HG02610 (cell line): ENCODE results near the gene GDPD2.

Experiments
- ATAC-seq: cut with Tn5 transposase; IDR thresholded peaks from one replicate; pipeline ENCODE4 v1.9.1; 2021; ENCODE audit warnings: mild to moderate bottlenecking, moderate library complexity; ENCODE audit not compliant: unreplicated experiment

Gene GDPD2

GRCh38 chrX:70437011-70437410, 13.9 kb downstream of the GDPD2 start:
- no peak for ATAC-seq

DNA sequence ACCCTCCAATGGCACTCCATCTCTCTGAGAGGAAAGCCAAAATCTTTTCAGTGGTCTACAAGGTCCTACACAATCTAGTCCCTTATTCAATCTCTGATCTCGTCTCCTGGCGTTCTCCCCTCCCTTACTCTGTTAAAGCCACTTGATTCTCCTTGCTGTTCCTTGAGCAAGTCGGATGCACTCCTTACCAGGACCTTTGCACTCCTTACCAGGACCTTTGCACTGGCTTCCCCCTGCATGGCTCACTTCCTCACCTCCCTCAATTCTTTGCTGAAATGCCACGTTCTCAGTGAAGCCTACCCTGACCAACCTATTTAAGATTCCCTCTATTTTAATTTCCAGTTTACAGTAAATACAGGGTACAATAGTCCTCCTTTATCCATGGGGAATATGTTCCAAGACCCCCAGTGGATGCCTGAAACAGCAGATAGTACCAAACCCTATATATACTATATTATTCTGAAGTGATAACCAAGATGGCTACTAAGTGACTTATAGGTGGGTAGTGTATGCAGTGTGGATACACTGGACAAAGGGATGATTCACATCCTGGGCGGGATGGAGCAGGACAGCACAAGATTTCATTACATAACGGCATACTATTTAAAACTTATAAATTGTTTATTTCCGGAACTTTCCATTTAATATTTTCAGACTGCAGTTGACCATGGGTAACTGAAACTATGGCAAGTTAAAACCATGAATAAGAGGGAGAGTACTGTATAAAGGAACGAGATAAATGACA, 15.0 kb downstream of the GDPD2 start:
- ATAC-seq = no peak

DNA sequence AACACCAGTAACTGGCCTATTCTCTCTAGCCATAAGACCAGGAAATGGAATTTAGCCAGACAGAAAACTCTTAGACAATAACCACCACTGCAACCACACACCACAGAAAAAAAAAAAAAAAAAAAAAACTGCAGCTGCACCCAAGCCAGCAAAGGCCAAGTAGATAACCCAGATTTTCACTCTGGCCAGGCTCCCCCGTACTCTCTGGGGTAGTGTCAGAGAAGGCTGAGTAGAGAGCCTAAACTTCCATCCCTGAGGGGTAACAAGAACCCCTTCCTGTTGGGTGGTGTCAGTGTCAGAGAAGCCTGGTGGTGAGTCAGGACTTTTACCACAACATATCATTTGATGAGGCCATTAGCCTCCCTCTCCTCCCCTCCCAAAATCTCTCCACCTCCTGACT, 15.9 kb downstream of the GDPD2 start:
- no peak for ATAC-seq

DNA sequence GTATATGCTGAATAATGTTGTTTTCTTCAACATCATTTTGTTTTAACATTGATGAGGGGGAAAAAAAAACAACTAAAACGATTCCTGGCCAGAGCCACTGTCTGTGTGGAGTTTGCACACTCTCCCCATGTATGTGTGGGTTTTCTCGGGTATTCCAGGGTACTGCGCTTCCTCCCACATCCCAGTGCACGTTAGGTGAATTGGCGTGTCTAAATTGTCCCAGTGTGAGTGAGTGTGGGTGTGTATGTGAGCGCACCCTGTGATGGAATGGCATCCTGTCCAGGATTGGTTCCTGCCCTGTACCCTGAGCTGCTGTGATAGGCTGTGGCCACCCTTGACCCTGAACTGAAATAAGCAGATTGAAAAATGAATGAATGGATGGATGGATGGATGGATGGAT, 19.1 kb downstream of the GDPD2 start:
- ATAC-seq = no peak

GRCh38 chrX:70444326-70444945, 21.3 kb downstream of the GDPD2 start, which contains the start of gene DLG3:
Gene DLG3, plus strand, starts transcription at chrX:70444835. Its CDS starts 367 bp downstream, at chrX:70445202.
- ATAC-seq = no peak

DNA sequence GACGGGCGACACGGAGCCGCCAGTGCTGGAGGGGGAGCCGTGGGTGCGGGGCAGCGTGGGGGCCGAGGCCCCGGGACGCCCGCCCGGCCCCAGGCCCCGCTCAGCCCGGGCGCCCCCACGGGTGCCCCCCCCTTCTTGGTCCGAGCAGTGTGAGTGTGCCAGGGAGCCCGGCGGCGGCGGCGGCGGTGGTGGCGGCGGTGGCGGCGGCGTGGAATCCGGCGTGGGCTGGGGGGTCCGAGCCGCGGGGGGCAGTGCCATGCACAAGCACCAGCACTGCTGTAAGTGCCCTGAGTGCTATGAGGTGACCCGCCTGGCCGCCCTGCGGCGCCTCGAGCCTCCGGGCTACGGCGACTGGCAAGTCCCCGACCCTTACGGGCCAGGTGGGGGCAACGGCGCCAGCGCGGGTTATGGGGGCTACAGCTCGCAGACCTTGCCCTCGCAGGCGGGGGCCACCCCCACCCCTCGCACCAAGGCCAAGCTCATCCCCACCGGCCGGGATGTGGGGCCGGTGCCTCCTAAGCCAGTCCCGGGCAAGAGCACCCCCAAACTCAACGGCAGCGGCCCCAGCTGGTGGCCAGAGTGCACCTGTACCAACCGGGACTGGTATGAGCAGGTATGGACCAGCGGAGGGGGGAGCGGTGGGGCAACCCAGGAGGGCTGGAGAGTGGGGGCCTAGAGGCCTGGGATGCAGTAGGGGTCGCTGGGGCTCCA, 22.0 kb downstream of the GDPD2 start:
- no peak for ATAC-seq

GRCh38 chrX:70445951-70446350, 22.8 kb downstream of the GDPD2 start:
- ATAC-seq = no peak

DNA sequence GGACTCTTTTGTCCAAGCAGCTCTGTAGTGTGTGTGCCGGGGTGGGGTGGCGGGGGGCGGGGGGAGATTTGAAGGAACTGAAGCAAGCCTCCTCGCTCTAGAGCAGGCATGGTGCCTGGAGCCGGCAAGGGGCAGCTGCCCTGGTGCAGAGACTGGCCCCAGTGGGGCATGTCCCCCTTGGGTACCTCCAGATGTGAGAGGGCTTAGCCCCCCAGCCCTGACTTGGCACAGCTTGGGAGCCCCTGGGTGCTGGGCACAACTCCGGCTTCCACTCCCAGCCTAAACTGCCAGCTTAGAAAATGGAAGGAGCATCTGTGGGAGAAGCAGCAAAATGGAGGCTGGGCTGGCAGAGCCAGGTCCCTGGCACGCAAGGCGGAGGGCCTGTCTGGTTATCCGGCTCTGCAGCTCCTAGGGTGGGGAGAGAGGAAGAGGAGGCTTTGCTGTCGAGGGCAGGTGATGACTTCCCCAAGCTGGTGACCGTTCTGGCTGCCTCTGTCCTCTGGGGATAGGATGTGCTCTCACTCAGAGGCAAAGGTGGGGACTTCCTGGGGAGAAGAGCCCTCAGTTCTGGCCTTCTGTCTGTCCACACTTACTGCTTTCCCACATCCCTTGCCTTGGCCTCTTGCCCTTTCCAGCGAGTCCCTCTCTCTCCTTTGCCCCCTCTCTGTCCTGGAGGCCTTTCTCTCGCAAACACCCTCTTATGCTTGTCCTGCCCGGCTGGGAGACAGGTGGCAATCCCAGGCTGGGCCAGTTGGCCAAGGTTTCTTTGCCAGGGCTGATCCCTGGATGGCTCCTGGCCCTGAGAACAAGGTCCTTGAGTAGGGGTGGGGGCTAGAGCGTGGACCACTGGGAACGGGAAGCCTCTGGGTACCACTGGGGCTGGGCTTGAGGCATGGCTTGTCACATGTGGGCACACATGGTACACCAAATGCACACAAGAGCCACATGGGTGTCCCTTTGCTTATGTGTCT, 23.6 kb downstream of the GDPD2 start:
- ATAC-seq = no peak

- ATAC-seq = no peak
Observed at GRCh38 chrX:70449457-70449966, 26.4 kb downstream of the GDPD2 start.

DNA sequence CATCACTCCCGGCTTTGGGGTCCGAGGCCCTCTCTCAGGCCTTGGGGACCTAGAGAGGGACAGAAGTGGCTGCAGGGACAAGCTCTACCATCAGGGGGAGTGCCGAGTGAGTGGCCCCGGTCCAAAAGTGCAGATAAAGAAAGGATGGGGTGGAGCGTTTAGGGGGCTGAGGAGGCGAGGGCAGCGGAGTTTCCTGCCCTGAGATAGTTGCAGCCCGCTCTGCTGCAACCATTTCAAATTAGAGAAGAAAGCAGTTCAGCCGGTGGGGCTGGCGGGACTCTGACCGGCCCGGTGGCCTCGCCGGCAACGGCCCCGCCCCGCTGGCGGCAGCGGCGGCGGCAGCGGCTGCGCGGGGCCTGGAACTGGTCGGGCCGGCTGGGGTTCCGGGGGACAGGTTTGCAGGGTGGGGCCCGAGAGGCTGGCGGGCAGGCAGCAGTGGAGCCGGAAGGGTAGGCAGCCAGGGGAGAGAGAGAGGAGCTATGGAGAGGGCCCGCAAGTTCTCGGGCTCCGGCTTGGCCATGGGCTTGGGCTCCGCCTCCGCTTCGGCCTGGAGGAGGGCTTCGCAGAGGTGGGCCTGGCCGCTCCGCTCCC, 29.1 kb downstream of the GDPD2 start:
- peak; percentile 38 for ATAC-seq

GRCh38 chrX:70453024-70453618, 30.0 kb downstream of the GDPD2 start:
- ATAC-seq = no peak

GRCh38 chrX:70454441-70455365, 31.6 kb downstream of the GDPD2 start:
- no peak for ATAC-seq

DNA sequence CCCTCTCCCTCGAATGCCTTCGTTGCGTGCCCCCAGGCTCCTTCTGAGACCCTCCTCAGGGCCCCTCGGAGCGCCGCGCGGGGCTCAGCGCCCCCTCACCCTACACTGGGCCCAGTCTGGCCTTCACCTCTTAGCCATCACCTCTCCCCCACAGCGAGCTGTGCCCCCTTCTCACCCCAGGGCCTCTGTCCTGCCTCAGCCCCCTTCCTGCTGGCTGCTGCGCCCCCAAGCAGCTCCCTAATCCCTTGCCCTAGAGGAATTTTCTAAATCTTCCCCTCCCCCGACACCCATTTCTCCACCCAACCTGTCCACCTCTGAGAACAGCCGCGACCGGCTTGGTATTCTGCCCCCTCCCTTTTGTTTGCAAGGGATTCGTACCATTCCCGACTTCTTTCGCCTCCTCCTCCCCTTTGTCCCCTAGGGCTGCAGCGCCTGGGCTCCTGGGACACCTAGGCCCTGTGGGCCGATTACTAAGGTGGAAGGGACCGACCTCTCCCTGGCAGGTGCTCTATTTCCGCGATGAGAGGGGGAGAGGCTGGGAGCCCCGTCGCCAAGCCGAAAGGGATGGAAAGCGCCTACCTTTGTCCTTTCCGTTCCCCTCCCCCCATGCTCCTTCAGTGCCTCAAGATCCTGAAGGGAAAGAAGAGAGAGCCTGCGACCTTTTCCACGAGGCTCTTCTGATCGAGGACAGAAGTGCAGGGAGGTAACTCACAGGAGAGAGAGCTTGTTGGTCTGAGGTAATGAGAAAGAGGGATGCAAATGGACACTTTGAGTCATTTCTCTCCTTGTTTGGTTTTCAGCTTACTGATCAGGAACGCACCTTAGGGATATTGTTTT, 32.5 kb downstream of the GDPD2 start:
- peak; percentile 44 for ATAC-seq

- peak; percentile 38 for ATAC-seq
Observed at GRCh38 chrX:70456256-70456655, 33.1 kb downstream of the GDPD2 start.

GRCh38 chrX:70461026-70461425, 37.9 kb downstream of the GDPD2 start:
- ATAC-seq = no peak

- no peak for ATAC-seq
Observed at GRCh38 chrX:70464051-70464450, 40.9 kb downstream of the GDPD2 start.

GRCh38 chrX:70466968-70467367, 43.9 kb downstream of the GDPD2 start:
- no peak for ATAC-seq

DNA sequence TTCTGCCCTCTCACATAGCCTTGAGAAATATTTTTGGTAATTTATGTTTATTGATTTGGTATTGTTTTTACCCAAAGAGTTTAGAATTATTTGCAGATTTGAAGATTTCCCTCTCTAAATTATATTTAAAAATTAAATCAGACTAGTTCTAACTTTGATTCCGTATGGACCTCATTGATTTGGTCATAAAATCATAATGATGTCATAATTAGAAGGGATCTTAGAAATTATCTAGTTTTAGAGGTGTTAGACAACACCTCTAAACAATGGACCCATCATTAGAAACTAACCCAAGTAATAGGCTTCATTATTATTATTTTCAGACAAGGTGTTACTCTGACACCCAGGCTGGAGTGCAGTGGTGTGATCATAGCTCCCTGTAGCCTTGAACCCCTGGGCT, 45.6 kb downstream of the GDPD2 start:
- no peak for ATAC-seq
